Uterus (tissue), 2 donors: ENCODE results near the gene SH3YL1.

Source experiments
- POLR2A ChIP-seq, 2 donors: fragments of 450-650 bp; IDR thresholded peaks; one replicate each; pipeline ENCODE4 v1.6.1; 2016; ENCODE audit warnings: antibody characterized with exemption in 2 of 2, mild to moderate bottlenecking in 1 of 2, moderate library complexity in 1 of 2
- TF ChIP-seq, protein P1 (sequence below), 4 experiments: fragments of 200-600 bp in 2 of 4; fragments of 450-650 bp in 2 of 4; sonication (generic) in 2 of 4; IDR thresholded peaks; one replicate each; pipeline ENCODE4 v1.5.1; 2016 to 2019; ENCODE audit warnings: antibody characterized with exemption in 4 of 4, mild to moderate bottlenecking in 2 of 4, moderate library complexity in 1 of 4

DNA sequence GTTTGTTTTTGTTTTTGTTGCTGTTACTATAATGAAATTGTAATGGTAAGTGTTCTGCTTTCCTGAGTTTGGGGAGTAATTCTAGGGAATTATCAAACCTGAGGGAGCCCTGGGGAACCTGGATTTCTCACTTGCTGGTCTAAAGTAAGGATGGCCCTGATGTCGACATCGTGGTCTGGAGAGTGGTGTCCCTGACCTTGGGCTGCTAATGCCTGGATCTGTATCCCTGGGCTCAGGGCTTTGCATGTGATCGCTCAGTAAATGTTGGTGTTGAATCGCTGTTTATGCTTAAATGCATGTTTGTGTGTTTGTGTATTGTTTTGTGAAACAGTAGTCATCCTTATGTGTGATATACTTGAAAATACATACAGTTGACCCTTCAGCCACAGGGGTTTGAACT lies 7.0 kb upstream of the SH3YL1 start:
- TF ChIP-seq, protein P1, sequence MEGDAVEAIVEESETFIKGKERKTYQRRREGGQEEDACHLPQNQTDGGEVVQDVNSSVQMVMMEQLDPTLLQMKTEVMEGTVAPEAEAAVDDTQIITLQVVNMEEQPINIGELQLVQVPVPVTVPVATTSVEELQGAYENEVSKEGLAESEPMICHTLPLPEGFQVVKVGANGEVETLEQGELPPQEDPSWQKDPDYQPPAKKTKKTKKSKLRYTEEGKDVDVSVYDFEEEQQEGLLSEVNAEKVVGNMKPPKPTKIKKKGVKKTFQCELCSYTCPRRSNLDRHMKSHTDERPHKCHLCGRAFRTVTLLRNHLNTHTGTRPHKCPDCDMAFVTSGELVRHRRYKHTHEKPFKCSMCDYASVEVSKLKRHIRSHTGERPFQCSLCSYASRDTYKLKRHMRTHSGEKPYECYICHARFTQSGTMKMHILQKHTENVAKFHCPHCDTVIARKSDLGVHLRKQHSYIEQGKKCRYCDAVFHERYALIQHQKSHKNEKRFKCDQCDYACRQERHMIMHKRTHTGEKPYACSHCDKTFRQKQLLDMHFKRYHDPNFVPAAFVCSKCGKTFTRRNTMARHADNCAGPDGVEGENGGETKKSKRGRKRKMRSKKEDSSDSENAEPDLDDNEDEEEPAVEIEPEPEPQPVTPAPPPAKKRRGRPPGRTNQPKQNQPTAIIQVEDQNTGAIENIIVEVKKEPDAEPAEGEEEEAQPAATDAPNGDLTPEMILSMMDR (IDR thresholded peaks at IDR 0.05): no peak
- TF ChIP-seq POLR2A (IDR thresholded peaks at IDR 0.05): no peak
